ENCODE measurements around the gene POTEJ.
"Not testable (repeated sequence)": the region's sequence is repeated elsewhere in the genome, so short reads cannot be mapped to it uniquely, and the experiment has no call there.

POTEJ gene

DNA sequence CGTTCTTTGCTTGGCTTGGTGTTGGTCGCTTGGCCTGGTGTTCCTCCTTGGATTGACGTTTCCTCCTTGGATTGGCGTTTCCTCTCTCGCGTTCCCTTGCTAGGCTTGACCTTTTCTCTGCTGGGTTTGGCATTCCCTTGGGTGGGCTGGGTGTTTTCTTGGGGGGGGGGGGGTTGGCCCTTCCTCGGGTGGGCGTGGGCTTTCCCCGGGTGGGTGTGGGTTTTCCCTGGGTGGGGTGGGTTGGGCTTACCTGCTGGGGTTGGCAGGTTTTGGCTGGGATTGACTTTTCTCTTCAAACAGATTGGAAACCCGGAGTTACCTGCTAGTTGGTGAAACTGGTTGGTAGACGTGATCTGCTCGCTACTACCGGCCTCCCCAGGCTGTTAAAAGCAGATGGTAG, at the start of gene POTEJ:
POTEJ (plus strand) TSS at position 301 of the 400 bp plus-strand sequence; CDS start at position 394, 93 bp downstream.
- not testable (repeated sequence) for DNase-seq (ENCODE audit: extremely low read depth in 1 of 2, low read depth in 1 of 2)

GRCh38 chr2:130566165-130566564, 45.1 kb upstream of the POTEJ start:
- DNase-seq (ENCODE audit: extremely low read depth in 1 of 2, low read depth in 1 of 2), result not testable (repeated sequence)

DNA sequence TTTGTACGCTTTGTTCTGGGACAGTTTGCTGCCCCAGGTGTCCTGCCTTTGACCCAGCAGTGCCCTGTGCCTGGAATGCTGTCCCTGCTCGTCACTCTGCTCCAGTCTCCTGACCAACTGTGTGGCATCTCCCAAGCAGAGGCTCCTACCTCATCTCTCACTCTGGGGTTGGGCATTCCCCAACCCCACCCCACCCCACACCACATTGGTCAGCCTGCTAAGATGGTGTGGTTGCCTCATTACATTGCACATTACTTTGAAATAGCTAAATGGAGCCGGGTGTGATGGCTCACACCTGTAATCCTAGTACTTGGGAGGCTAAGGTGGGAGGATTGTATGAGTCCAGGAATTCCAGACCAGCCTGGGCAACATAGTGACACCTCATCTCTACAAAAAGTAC, 39.3 kb upstream of the POTEJ start:
- not testable (repeated sequence) for DNase-seq (ENCODE audit: extremely low read depth in 1 of 2, low read depth in 1 of 2)

DNA sequence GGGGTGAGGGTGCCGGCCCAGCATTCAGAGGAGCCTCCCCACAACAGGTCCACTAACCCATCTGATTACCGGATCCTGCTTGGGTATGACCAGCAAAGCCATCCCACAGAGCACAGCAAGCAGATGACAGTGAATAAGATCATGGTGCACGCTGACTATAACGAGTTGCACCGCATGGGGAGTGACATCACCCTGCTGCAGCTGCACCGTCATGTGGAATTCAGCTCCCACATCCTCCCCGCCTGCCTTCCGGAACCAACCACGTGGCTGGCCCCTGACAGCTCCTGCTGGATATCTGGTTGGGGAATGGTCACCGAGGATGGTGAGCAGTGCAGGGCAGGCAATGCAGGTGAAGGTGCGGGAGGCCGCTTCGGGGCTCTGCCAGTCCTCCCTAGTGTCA, 37.0 kb upstream of the POTEJ start:
- not testable (repeated sequence) for DNase-seq (ENCODE audit: extremely low read depth in 1 of 2, low read depth in 1 of 2)

GRCh38 chr2:130576209-130576784, 34.9 kb upstream of the POTEJ start:
- not testable (repeated sequence) for DNase-seq (ENCODE audit: extremely low read depth in 1 of 2, low read depth in 1 of 2)

DNA sequence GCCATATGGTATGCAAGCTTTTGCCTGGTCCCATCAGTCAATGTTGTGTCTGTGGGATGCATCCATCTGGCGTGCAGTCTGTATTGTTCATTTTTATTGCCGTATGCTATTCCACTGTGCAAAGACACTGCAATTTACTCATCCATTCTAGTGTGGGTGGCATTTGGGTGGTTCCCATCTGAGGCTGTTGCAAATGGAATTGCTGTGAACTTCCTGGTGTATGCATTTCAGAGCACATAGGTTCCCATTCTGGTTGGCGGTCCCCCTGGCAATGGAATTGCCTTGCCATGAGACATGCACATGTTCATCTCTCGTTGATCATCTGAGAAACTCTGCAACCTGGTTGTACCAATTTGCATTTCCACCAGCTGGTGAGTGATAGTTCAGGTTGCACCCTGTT, 33.7 kb upstream of the POTEJ start:
- DNase-seq (ENCODE audit: extremely low read depth in 1 of 2, low read depth in 1 of 2), result not testable (repeated sequence)

- DNase-seq (ENCODE audit: extremely low read depth in 1 of 2, low read depth in 1 of 2), result not testable (repeated sequence)
Observed at GRCh38 chr2:130579121-130579520, 32.1 kb upstream of the POTEJ start.

DNA sequence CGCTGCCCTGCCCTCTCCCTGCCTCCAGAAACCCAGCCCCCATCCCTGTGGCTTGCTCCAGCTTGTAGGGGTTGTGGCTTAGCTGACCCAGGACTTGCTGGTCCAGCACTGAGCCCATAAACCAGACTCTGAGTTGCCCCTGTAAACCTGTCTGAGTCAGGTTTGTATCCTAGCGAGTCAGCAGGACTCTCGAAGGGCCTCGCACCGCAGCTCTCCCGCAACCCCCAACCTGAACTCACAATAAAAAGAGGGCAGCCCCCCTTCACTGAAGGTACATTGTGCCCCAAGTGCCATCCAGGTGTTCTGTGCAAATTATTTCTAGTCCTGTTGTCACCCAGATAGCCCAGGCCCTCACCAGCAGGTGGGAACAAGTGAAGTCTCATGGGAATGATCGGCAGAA, 29.7 kb upstream of the POTEJ start:
- not testable (repeated sequence) for DNase-seq (ENCODE audit: extremely low read depth in 1 of 2, low read depth in 1 of 2)

DNA sequence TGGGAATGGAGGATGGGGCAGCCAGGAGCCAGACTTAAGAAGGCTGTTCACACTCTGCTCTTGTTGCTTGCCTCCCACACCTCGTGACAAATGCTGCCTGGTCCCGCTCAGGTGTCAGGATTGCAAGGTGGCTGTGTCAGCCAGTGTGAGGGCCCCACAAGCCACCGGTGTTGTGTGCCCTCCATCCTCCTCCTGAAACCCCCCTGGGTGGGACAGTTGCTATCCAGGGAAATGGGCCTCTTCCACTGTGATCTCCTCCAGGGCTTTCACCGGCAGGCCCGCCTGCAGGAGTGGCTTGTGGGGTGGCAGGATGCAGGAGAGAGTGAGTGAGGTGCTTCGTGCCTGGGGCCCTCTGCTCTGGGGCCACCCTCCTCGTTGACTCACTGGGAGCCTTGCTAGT, 28.3 kb upstream of the POTEJ start:
- not testable (repeated sequence) for DNase-seq (ENCODE audit: extremely low read depth in 1 of 2, low read depth in 1 of 2)

DNA sequence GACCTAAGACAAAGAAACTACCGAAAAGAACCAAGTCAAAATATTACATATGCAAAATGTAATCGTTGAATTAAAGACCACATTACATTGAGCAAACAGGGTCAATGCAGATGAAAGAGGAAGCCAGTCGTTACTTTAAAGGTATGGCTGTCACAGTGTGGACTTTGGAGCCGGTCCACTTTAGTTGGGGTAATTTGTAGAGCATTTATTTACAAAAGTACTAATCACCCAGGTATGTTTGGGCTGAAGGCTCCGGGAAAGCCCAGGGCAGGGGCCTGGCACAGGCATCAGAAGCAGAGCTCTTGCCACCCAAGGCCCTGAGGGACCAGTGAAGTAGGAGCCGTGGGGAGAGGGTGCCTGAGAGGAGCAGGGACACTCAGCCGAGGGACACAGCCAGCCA, 27.7 kb upstream of the POTEJ start:
- DNase-seq (ENCODE audit: extremely low read depth in 1 of 2, low read depth in 1 of 2), result not testable (repeated sequence)

- not testable (repeated sequence) for DNase-seq (ENCODE audit: extremely low read depth in 1 of 2, low read depth in 1 of 2)
Observed at GRCh38 chr2:130584726-130585125, 26.5 kb upstream of the POTEJ start.

- not testable (repeated sequence) for DNase-seq (ENCODE audit: extremely low read depth in 1 of 2, low read depth in 1 of 2)
Observed at GRCh38 chr2:130588688-130589458, 22.4 kb upstream of the POTEJ start.

- not testable (repeated sequence) for DNase-seq (ENCODE audit: extremely low read depth in 1 of 2, low read depth in 1 of 2)
Observed at GRCh38 chr2:130590170-130590841, 20.9 kb upstream of the POTEJ start.

DNA sequence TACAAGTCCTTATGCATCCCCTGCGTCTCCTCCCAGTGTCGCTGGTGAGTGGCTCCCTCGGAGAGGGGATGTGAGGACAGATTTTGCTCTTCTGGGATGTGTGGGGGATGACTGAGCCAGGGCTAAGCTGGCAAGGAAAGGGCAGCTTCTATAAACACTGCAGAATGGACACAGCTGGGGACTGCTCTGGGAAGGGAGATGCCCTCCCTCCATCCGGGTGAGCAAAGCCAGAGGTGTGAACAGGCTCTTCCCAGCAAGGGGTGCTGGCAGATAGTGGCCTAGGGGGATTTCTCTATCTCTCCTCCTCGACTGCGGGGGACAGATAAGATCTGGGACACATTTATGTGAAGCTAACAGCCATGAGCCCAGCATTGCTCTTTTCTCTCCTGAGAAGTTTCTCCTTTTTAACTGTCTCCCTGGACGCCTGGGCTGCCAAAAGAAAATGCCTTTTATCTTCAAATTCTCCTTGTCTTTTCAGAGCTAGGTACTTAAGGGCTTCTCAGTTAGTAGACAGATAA, 20.3 kb upstream of the POTEJ start:
- DNase-seq (ENCODE audit: extremely low read depth in 1 of 2, low read depth in 1 of 2), result not testable (repeated sequence)

DNA sequence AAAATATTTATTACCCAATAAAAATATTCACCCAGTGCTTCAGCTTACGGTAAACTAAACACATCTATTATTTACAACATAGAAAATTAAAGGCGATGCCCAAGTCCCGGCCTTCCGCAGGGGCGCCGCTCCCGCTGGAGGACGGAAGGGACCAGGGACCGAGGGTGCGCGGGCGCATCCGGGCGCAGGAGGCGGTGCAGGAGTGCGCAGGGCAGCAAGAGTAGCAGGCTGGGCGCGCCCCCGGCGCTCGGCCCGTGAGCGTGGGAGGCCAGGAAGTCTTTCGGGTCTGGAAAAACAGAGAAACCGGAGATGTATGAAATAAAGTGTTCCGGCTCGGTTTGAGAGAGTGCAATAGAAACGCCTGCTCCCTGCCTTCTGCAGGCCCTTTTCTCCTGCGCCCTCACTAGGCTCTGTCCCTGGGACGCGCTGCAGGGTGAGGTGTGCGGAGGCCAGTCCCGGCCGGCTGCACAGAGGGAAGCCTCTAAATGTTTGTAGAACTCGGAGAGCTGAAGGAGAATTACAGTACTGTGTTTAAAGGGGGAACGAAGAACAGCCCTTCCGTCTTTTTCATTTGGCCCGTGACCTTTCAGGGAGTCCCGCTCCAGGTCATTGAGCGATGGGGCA, 18.3 kb upstream of the POTEJ start:
- not testable (repeated sequence) for DNase-seq (ENCODE audit: extremely low read depth in 1 of 2, low read depth in 1 of 2)

DNA sequence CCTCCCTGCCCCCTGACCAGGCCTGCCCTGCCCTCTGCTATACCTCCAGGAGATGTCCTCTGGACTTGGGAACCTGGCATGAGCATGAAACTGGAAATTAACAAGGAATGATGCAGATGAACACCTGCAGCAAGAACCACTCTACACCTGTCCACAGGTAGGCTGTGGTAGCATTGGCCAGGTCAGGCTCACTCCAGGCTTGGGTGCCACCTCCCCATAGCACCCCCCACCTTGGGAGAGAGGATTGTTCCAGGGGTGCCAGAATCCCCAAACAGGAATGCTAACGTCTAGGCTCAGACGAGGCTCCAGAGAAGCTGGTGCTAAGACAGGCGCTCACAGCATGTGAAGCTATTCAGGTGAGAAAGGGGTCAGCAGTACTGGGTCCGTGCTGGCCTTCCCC, 17.2 kb upstream of the POTEJ start:
- not testable (repeated sequence) for DNase-seq (ENCODE audit: extremely low read depth in 1 of 2, low read depth in 1 of 2)

GRCh38 chr2:130596757-130597156, 14.5 kb upstream of the POTEJ start:
- not testable (repeated sequence) for DNase-seq (ENCODE audit: extremely low read depth in 1 of 2, low read depth in 1 of 2)

DNA sequence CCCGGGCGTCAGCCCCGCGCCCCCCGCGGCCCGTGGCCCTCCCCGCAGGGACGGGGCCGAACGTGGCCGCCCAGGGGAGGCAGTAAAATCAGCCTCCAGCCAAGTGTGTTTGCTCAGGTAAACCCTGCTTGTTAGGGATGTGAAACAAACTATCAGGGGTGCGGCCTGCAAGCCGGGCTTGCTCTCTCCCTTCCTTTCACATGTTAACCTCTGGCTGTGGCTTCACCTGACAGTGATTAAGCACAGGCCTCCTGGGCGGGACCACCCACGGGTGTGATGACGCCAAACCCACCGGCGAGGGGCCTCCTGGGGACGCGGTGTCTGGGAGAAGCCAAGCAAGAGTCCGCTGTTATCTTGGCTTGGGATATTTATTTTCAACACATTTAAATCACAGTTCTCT, 13.2 kb upstream of the POTEJ start:
- DNase-seq (ENCODE audit: extremely low read depth in 1 of 2, low read depth in 1 of 2), result not testable (repeated sequence)

GRCh38 chr2:130598463-130598862, 12.8 kb upstream of the POTEJ start:
- DNase-seq (ENCODE audit: extremely low read depth in 1 of 2, low read depth in 1 of 2), result not testable (repeated sequence)

DNA sequence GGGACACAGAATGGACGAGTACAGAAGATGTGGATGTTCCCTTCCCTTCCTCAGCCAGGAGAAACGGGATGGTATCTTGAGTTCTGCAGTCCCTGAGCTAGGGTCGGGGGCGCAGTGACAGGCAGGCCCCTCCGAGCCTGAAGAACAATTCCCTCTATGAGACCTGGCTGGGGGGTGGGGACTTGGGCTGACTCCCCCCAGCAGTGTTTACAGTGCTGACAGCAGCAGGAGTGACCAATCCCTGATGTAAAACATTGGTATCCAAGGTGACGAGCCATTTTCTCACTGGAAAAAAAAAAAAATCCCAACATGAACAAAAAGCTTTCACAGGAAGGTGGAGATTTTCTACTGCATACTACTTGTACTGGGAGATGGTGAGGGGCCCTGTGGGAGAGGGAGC, 11.8 kb upstream of the POTEJ start, which contains the start of gene CFC1:
CFC1 (minus strand) TSS at position 183 of the 400 bp plus-strand sequence. CDS start 288 bp downstream, outside the sequence.
- not testable (repeated sequence) for DNase-seq (ENCODE audit: extremely low read depth in 1 of 2, low read depth in 1 of 2)

- DNase-seq (ENCODE audit: extremely low read depth in 1 of 2, low read depth in 1 of 2), result not testable (repeated sequence)
Observed at GRCh38 chr2:130599926-130600325, 11.3 kb upstream of the POTEJ start.

Data from activated CD8-positive, alpha-beta memory T cell treated with anti-CD3 and anti-CD28 coated beads for 1 hour (primary cell).